ENCODE data around the gene GJC2.

GJC2 gene

DNA sequence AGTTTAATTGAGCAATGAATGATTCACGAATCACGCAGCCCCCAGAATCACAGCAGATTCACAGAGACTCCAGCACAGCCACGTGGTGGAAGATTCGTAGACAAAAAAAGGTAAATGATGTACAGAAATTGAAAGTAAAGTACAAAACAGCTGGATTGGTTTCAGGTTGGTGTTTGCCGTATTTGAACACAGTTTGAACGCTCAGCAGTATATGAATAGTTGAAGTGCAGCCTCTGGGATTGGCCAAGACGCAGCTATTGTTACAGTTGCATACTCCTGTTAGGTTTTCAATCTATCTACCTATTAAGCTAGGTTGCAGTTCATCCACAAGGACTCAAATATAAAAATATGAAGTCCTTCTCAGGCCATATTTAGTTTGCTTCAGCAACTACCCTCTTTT lies 37.6 kb upstream of the GJC2 start:
- peaks cover 8% of the 10 kb centered on the region; the same call in 1 of the 2 replicates for H3K36me3 ChIP-seq
- no peak for DNase-seq
- H3K27me3 ChIP-seq, result no peaks in the 10 kb centered on the region
- no peaks in the 10 kb centered on the region for H3K4me1 ChIP-seq
- no peaks in the 10 kb centered on the region for H3K9me3 ChIP-seq
- H3K4me3 ChIP-seq (ENCODE audit: low read depth, low read length), result no peak overlapping the region
- TF ChIP-seq CTCF (IDR thresholded peaks at IDR 0.05; ENCODE audit: low read depth, low read length), result no peak

GRCh38 chr1:228112617-228113016 lies 37.1 kb upstream of the GJC2 start:
- H3K9me3 ChIP-seq, result no peaks in the 10 kb centered on the region
- H3K36me3 ChIP-seq, result peaks cover 5% of the 10 kb centered on the region; the same call in 1 of the 2 replicates
- H3K4me3 ChIP-seq (ENCODE audit: low read depth, low read length), result no peak overlapping the region
- H3K27me3 ChIP-seq, result no peaks in the 10 kb centered on the region
- no peak for DNase-seq
- H3K4me1 ChIP-seq, result no peaks in the 10 kb centered on the region
- TF ChIP-seq CTCF (IDR thresholded peaks at IDR 0.05; ENCODE audit: low read depth, low read length), result no peak

GRCh38 chr1:228114827-228115226 lies 34.9 kb upstream of the GJC2 start:
- Histone ChIP-seq H3K4me1 (no peaks in the 10 kb centered on the region), H3K27me3 (no peaks in the 10 kb centered on the region), H3K4me3 (ENCODE audit: low read depth, low read length) (no peak overlapping the region), H3K36me3 (no peaks in the 10 kb centered on the region), H3K9me3 (no peaks in the 10 kb centered on the region)
- no peak for TF ChIP-seq CTCF (IDR thresholded peaks at IDR 0.05; ENCODE audit: low read depth, low read length)
- no peak for DNase-seq

DNA sequence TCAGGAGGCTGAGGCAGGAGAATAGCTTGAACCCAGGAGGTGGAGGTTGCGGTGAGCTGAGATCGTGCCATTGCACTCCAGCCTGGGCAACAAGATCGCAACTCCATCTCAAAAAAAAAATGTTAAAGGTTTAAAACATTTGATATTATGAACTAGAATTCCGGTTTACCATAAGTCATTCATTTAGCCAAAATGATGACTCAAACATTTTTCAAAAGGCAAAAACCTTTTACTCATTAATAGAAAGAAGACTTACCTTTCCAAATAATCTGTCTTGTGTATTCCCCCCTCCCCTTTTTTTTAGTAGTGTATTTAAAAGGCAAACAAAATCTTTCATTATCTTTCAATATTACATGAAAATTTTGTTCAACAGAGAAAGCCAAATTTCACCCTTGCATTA lies 32.4 kb upstream of the GJC2 start:
- Histone ChIP-seq H3K4me1 (no peaks in the 10 kb centered on the region), H3K36me3 (no peaks in the 10 kb centered on the region), H3K9me3 (no peaks in the 10 kb centered on the region), H3K27me3 (no peaks in the 10 kb centered on the region), H3K4me3 (ENCODE audit: low read depth, low read length) (no peak overlapping the region)
- no peak for TF ChIP-seq CTCF (IDR thresholded peaks at IDR 0.05; ENCODE audit: low read depth, low read length)
- no peak for DNase-seq

DNA sequence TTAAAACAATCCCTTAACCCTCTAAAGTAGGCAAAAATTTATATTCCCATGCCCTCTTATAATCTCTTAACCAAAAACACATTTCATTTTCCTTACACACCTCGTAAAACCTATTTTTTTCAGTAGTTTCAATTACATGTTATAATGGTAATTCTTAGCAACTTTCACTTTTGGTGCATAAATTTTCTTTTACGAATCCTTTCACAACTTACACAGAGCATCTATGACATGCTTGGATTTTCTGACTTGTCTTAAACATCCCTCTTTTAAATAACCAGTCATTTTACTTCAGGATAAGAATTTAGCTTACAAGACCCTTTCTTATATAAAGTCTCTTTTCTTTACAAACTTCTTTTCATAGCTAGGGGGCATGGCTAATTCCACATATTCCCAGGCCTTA lies 31.7 kb upstream of the GJC2 start:
- H3K27me3 ChIP-seq, result no peaks in the 10 kb centered on the region
- H3K4me3 ChIP-seq (ENCODE audit: low read depth, low read length), result no peak overlapping the region
- DNase-seq, result no peak
- no peaks in the 10 kb centered on the region for H3K4me1 ChIP-seq
- H3K36me3 ChIP-seq, result no peaks in the 10 kb centered on the region
- H3K9me3 ChIP-seq, result no peaks in the 10 kb centered on the region
- no peak for TF ChIP-seq CTCF (IDR thresholded peaks at IDR 0.05; ENCODE audit: low read depth, low read length)

DNA sequence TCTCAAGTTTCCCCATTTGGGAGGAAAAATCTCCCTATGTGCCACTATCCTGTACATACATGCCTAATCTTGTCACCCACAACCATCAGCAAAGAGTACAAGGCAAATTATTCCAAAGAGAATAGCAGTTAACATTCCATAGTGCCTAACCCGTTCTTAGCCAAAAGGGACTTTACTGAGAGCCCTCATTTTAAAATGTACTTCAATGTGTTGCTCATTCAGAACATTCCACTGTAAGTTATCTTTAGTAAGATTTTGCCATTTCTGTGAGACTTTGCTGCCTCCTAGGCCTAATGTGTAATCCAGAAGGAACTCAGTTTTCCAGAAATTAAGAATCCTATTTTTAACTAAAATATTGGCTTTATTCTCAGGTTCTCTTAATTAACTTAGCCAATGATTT lies 29.4 kb upstream of the GJC2 start:
- no peaks in the 10 kb centered on the region for H3K4me1 ChIP-seq
- H3K9me3 ChIP-seq, result no peaks in the 10 kb centered on the region
- no peak for DNase-seq
- no peak overlapping the region for H3K4me3 ChIP-seq (ENCODE audit: low read depth, low read length)
- TF ChIP-seq CTCF (IDR thresholded peaks at IDR 0.05; ENCODE audit: low read depth, low read length), result no peak
- no peaks in the 10 kb centered on the region for H3K27me3 ChIP-seq
- H3K36me3 ChIP-seq, result no peaks in the 10 kb centered on the region
